ENCODE measurements around the gene CADM2.

CADM2 gene

DNA sequence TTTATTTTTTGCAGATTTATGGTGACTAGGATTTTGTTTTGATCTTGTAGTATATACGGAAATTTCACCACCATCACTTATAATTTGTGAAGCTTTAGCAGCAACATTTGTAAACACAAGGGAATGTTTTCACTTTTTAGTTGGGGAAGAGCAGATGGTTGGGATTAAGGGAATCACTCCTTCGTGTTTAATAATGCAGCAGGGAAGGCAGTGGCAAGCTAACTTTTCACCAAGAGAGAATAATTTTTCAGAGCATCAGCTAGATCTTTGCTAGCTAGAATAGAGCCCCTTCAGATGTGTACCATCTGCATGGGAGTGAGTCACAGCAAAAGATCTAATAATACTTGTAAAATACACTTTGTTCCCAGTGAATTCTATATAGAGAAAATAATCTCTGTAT lies 632.7 kb downstream of the CADM2 start:
- H3K27ac ChIP-seq, result no peak overlapping the region
- TF ChIP-seq, protein P1, sequence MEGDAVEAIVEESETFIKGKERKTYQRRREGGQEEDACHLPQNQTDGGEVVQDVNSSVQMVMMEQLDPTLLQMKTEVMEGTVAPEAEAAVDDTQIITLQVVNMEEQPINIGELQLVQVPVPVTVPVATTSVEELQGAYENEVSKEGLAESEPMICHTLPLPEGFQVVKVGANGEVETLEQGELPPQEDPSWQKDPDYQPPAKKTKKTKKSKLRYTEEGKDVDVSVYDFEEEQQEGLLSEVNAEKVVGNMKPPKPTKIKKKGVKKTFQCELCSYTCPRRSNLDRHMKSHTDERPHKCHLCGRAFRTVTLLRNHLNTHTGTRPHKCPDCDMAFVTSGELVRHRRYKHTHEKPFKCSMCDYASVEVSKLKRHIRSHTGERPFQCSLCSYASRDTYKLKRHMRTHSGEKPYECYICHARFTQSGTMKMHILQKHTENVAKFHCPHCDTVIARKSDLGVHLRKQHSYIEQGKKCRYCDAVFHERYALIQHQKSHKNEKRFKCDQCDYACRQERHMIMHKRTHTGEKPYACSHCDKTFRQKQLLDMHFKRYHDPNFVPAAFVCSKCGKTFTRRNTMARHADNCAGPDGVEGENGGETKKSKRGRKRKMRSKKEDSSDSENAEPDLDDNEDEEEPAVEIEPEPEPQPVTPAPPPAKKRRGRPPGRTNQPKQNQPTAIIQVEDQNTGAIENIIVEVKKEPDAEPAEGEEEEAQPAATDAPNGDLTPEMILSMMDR (IDR thresholded peaks at IDR 0.05), result no peak
- no peak for DNase-seq (ENCODE audit: low spot score)
- no peak overlapping the region for H3K4me3 ChIP-seq

DNA sequence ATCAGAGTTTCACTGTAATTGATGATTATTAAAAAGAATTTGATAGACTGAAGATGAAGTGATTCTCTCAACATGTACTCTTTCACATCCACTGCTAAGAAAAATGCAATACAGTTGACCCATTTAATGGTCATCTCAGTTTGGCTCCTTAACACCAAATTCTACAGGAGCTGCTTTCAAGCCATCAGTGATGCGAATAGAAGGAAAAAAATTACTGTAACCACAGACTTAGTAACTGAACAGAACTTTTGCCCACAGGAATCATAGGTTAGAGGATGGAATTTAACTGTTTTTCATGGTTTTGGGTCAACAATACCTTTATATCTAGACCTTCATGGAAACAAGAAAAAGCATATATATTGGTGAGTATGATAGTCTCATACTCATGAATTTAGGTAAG lies 633.5 kb downstream of the CADM2 start:
- no peak overlapping the region for H3K27ac ChIP-seq
- no peak for DNase-seq (ENCODE audit: low spot score)
- no peak overlapping the region for H3K4me3 ChIP-seq
- TF ChIP-seq, protein P1 (IDR thresholded peaks at IDR 0.05), result no peak

DNA sequence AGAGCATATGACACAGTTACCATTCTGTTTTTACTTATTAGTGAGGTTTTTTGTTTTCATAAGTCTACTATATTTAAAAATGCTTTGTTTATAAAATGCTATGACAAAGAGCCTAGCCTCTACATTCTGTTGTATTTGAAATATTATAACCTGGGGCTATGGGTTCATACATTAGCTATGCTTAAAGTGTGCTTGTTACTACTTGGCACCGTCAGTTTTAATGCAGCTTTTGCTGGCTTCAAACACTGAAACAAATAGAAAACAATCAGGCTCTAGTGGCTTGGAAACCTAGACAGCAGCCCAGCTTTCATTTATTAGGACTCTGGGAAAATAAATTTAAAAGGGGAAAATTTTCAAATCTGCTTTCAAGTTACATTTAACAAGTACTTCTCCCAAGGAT lies 635.9 kb downstream of the CADM2 start:
- no peak overlapping the region for H3K27ac ChIP-seq
- TF ChIP-seq, protein P1 (IDR thresholded peaks at IDR 0.05), result no peak
- no peak for DNase-seq (ENCODE audit: low spot score)

DNA sequence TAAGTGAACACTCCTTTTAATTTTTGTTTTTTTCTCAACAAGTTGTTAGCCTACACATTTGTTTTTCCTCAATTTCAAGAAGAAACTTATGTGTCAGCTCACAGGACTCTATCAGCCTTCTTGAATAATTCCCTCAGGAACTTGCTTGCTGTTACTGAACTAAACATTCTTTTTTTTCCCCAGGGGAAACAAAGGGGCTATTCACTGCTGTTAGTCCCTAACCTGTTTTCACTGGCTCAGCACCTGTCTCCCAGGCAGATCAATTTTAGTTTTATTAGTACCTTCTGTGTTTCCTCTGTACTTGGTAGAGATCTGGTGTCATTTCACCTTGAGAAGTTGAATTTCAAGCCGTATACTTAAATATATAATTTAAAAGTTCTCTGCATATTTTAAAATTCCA lies 644.6 kb downstream of the CADM2 start:
- TF ChIP-seq, protein P1 (IDR thresholded peaks at IDR 0.05), result no peak
- Histone ChIP-seq H3K4me3 (no peak overlapping the region), H3K27ac (no peak overlapping the region)
- DNase-seq (ENCODE audit: low spot score), result no peak

More for the DNA sequence above, 635.9 kb downstream of the CADM2 start:
- no peak overlapping the region for H3K4me3 ChIP-seq

DNA sequence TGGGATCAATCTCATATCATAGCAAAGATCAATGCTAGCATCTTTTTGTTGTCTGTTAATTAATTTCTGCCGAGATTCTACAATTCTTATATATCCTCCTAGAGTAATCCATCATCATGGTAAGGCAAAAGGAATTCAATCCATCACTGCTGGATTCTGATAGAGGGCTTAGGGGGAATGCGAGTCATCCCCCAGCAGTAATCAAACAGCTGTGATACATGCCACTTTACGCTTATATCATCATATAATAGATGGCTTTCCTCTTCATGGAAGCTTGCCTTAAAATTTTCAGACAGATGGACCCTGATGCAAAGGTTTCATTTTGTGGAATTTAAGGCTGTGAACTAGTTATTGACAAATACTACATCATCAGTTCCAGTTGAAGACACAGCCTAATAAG lies 645.9 kb downstream of the CADM2 start:
- TF ChIP-seq, protein P1 (IDR thresholded peaks at IDR 0.05), result no peak
- H3K4me3 ChIP-seq, result no peak overlapping the region
- H3K27ac ChIP-seq, result no peak overlapping the region
- DNase-seq (ENCODE audit: low spot score), result no peak

DNA sequence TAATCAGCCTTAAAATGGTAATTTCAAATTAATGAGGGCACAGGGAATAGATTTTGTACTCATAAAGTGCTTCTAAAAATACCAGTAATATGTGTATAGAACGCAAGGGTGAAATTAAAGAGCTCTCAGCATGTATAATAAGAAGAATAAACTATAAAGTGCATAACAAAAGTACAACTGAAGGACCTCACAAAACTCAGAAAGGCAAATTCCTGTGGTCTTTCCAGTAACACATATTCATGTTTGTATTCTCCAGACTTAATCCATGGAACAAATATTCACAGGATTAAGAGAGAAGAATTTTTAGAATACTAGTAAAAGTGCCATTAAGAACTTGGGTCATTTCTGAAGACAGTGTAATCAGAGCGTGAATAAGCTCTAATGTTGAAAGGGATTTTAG lies 646.3 kb downstream of the CADM2 start:
- Histone ChIP-seq H3K4me3 (no peak overlapping the region), H3K27ac (no peak overlapping the region)
- no peak for DNase-seq (ENCODE audit: low spot score)
- TF ChIP-seq, protein P1 (IDR thresholded peaks at IDR 0.05), result no peak

DNA sequence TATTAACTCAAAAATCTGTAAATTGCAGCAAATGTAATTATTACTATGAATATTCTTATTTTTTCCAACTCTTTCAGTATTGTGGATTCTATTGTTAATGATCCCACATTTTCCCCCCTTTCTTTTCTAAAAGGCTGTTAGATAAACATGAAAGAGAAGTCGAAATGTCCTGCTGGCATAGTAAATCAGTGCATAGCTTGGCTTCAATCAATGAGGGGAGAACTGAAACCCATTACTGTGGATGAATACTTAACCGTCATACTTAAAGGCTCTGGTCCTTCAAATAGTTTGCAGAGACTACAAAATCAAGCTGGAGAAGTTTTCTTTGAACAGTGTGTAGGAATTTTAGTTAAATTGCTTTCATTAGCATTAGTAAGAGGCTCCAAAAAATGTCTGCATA lies 667.9 kb downstream of the CADM2 start:
- H3K4me3 ChIP-seq, result no peak overlapping the region
- TF ChIP-seq, protein P1 (IDR thresholded peaks at IDR 0.05), result no peak
- no peak overlapping the region for H3K27ac ChIP-seq
- DNase-seq (ENCODE audit: low spot score), result no peak

Data from coronary artery (tissue), 2 donors.